A673 (cell line): ENCODE measurements around the gene TH.

Source experiments
- EZH2 ChIP-seq: fragments of 200-600 bp; sonication (generic); IDR thresholded peaks from 2 replicates; pipeline ENCODE4 v1.6.1; 2017; ENCODE audit warnings: borderline replicate concordance, low read depth, mild to moderate bottlenecking, mixed read lengths, antibody characterized with exemption, low read length; ENCODE audit not compliant: poor library complexity, severe bottlenecking
- TF ChIP-seq, protein P1 (sequence below): fragments of 300-800, 200-600 bp; sonication (generic); conservative IDR thresholded peaks from 2 replicates; pipeline ENCODE4 v1.5.1; 2017; ENCODE audit warnings: low read depth, mild to moderate bottlenecking, antibody characterized with exemption, low read length, moderate library complexity, mixed read lengths

GRCh38 chr11:2132246-2132645, 39.4 kb downstream of the TH start:
- TF ChIP-seq, protein P1, sequence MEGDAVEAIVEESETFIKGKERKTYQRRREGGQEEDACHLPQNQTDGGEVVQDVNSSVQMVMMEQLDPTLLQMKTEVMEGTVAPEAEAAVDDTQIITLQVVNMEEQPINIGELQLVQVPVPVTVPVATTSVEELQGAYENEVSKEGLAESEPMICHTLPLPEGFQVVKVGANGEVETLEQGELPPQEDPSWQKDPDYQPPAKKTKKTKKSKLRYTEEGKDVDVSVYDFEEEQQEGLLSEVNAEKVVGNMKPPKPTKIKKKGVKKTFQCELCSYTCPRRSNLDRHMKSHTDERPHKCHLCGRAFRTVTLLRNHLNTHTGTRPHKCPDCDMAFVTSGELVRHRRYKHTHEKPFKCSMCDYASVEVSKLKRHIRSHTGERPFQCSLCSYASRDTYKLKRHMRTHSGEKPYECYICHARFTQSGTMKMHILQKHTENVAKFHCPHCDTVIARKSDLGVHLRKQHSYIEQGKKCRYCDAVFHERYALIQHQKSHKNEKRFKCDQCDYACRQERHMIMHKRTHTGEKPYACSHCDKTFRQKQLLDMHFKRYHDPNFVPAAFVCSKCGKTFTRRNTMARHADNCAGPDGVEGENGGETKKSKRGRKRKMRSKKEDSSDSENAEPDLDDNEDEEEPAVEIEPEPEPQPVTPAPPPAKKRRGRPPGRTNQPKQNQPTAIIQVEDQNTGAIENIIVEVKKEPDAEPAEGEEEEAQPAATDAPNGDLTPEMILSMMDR: no peak
- TF ChIP-seq EZH2: no peak
